ENCODE results near the gene ATAD3C.

ATAD3C gene

DNA sequence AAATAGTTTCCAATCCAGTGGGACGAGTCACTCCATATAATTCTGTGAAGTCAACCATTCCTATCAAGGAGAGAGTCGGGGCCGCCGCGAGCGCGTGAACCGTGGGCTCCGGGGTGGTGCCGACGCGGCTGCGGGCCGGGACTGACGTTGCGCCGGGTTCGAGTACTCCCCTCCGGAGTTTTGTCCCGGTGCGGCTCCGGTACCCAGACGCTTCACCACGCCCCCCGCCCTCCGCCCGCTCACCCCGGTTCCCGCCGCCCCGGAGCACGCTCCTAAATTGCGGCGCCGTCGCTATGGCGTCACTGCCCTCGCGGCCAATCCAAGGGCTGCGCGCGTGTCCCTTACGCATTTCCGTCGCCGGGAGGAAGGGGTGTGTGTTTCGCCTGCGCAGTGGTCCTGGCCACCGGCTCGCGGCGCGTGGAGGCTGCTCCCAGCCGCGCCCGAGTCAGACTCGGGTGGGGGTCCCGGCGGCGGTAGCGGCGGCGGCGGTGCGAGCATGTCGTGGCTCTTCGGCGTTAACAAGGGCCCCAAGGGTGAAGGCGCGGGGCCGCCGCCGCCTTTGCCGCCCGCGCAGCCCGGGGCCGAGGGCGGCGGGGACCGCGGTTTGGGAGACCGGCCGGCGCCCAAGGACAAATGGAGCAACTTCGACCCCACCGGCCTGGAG, 22.0 kb downstream of the ATAD3C start, which contains the start of gene ATAD3B (continued):
- TF ChIP-seq, protein P1, sequence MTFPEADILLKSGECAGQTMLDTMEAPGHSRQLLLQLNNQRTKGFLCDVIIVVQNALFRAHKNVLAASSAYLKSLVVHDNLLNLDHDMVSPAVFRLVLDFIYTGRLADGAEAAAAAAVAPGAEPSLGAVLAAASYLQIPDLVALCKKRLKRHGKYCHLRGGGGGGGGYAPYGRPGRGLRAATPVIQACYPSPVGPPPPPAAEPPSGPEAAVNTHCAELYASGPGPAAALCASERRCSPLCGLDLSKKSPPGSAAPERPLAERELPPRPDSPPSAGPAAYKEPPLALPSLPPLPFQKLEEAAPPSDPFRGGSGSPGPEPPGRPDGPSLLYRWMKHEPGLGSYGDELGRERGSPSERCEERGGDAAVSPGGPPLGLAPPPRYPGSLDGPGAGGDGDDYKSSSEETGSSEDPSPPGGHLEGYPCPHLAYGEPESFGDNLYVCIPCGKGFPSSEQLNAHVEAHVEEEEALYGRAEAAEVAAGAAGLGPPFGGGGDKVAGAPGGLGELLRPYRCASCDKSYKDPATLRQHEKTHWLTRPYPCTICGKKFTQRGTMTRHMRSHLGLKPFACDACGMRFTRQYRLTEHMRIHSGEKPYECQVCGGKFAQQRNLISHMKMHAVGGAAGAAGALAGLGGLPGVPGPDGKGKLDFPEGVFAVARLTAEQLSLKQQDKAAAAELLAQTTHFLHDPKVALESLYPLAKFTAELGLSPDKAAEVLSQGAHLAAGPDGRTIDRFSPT (tag by site-specific recombination; IDR thresholded peaks at IDR 0.05), result no peak
- TF ChIP-seq ZNF548 (tag by site-specific recombination; IDR thresholded peaks at IDR 0.05) (no peak), ZNF324 (tag by site-specific recombination; IDR thresholded peaks at IDR 0.05) (0 out of 2 replicates have a peak, but pooled peaks have one; percentile 26), ZNF221 (tag by site-specific recombination; IDR thresholded peaks at IDR 0.05; ENCODE audit: borderline replicate concordance) (no peak), ZNF350 (tag by site-specific recombination; IDR thresholded peaks at IDR 0.05) (no peak), SCRT1 (tag by site-specific recombination; IDR thresholded peaks at IDR 0.05; ENCODE audit: borderline replicate concordance) (no peak), ZNF133 (tag by site-specific recombination; IDR thresholded peaks at IDR 0.05) (no peak), ZNF791 (tag by site-specific recombination; IDR thresholded peaks at IDR 0.05) (no peak), ZNF529 (tag by site-specific recombination; IDR thresholded peaks at IDR 0.05; ENCODE audit: insufficient replicate concordance) (no peak), ZNF114 (tag by site-specific recombination; IDR thresholded peaks at IDR 0.05) (no peak), ZNF837 (tag by site-specific recombination; IDR thresholded peaks at IDR 0.05) (no peak), ZNF274 (IDR thresholded peaks at IDR 0.05; ENCODE audit: low read length) (no peak), ZNF274 (tag by site-specific recombination; IDR thresholded peaks at IDR 0.05; ENCODE audit: borderline replicate concordance) (no peak), ZNF785 (tag by site-specific recombination; IDR thresholded peaks at IDR 0.05) (no peak), ZNF23 (tag by site-specific recombination; IDR thresholded peaks at IDR 0.05; ENCODE audit: borderline replicate concordance) (no peak), ZNF302 (tag by site-specific recombination; IDR thresholded peaks at IDR 0.05; ENCODE audit: low read depth) (no peak), ZNF404 (tag by site-specific recombination; IDR thresholded peaks at IDR 0.05) (no peak), KLF16 (tag by site-specific recombination; IDR thresholded peaks at IDR 0.05) (peak; percentile 78), REPIN1 (tag by site-specific recombination; IDR thresholded peaks at IDR 0.05; ENCODE audit: low read depth) (no peak), ZNF830 (tag by site-specific recombination; IDR thresholded peaks at IDR 0.05; ENCODE audit: low read depth) (no peak), ZNF621 (tag by site-specific recombination; IDR thresholded peaks at IDR 0.05) (no peak), ZNF19 (tag by site-specific recombination; IDR thresholded peaks at IDR 0.05; ENCODE audit: low read depth) (no peak), ZNF514 (tag by site-specific recombination; IDR thresholded peaks at IDR 0.05) (no peak), ZNF626 (tag by site-specific recombination; IDR thresholded peaks at IDR 0.05) (no peak), ZNF558 (tag by site-specific recombination; IDR thresholded peaks at IDR 0.05) (no peak), ZNF10 (tag by site-specific recombination; IDR thresholded peaks at IDR 0.05) (no peak)
- TF ChIP-seq, protein P2, sequence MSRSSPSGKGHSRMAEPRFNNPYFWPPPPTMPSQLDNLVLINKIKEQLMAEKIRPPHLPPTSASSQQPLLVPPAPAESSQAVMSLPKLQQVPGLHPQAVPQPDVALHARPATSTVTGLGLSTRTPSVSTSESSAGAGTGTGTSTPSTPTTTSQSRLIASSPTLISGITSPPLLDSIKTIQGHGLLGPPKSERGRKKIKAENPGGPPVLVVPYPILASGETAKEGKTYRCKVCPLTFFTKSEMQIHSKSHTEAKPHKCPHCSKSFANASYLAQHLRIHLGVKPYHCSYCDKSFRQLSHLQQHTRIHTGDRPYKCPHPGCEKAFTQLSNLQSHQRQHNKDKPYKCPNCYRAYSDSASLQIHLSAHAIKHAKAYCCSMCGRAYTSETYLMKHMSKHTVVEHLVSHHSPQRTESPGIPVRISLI (tag by site-specific recombination; IDR thresholded peaks at IDR 0.05), result no peak
- TF ChIP-seq, protein P3, sequence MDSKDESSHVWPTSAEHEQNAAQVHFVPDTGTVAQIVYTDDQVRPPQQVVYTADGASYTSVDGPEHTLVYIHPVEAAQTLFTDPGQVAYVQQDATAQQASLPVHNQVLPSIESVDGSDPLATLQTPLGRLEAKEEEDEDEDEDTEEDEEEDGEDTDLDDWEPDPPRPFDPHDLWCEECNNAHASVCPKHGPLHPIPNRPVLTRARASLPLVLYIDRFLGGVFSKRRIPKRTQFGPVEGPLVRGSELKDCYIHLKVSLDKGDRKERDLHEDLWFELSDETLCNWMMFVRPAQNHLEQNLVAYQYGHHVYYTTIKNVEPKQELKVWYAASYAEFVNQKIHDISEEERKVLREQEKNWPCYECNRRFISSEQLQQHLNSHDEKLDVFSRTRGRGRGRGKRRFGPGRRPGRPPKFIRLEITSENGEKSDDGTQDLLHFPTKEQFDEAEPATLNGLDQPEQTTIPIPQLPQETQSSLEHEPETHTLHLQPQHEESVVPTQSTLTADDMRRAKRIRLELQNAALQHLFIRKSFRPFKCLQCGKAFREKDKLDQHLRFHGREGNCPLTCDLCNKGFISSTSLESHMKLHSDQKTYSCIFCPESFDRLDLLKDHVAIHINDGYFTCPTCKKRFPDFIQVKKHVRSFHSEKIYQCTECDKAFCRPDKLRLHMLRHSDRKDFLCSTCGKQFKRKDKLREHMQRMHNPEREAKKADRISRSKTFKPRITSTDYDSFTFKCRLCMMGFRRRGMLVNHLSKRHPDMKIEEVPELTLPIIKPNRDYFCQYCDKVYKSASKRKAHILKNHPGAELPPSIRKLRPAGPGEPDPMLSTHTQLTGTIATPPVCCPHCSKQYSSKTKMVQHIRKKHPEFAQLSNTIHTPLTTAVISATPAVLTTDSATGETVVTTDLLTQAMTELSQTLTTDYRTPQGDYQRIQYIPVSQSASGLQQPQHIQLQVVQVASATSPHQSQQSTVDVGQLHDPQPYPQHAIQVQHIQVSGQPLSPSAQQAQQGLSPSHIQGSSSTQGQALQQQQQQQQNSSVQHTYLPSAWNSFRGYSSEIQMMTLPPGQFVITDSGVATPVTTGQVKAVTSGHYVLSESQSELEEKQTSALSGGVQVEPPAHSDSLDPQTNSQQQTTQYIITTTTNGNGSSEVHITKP (tag by site-specific recombination; IDR thresholded peaks at IDR 0.05), result peak; percentile 74
- TF ChIP-seq, protein P4, sequence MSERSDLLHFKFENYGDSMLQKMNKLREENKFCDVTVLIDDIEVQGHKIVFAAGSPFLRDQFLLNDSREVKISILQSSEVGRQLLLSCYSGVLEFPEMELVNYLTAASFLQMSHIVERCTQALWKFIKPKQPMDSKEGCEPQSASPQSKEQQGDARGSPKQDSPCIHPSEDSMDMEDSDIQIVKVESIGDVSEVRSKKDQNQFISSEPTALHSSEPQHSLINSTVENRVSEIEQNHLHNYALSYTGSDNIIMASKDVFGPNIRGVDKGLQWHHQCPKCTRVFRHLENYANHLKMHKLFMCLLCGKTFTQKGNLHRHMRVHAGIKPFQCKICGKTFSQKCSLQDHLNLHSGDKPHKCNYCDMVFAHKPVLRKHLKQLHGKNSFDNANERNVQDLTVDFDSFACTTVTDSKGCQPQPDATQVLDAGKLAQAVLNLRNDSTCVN (tag by site-specific recombination; optimal IDR thresholded peaks at IDR 0.05), result peak; percentile 96
- TF ChIP-seq, protein P5, sequence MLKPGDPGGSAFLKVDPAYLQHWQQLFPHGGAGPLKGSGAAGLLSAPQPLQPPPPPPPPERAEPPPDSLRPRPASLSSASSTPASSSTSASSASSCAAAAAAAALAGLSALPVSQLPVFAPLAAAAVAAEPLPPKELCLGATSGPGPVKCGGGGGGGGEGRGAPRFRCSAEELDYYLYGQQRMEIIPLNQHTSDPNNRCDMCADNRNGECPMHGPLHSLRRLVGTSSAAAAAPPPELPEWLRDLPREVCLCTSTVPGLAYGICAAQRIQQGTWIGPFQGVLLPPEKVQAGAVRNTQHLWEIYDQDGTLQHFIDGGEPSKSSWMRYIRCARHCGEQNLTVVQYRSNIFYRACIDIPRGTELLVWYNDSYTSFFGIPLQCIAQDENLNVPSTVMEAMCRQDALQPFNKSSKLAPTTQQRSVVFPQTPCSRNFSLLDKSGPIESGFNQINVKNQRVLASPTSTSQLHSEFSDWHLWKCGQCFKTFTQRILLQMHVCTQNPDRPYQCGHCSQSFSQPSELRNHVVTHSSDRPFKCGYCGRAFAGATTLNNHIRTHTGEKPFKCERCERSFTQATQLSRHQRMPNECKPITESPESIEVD (tag by site-specific recombination; IDR thresholded peaks at IDR 0.05), result no peak
- TF ChIP-seq, protein P6, sequence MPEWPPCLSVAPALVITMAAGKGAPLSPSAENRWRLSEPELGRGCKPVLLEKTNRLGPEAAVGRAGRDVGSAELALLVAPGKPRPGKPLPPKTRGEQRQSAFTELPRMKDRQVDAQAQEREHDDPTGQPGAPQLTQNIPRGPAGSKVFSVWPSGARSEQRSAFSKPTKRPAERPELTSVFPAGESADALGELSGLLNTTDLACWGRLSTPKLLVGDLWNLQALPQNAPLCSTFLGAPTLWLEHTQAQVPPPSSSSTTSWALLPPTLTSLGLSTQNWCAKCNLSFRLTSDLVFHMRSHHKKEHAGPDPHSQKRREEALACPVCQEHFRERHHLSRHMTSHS (tag by site-specific recombination; IDR thresholded peaks at IDR 0.05), result no peak

Measured in HEK293 (cell line).